H9 (cell line): ENCODE measurements around the gene ZNF892. TPM values are rescaled to one million over a fixed set of nuclear protein-coding genes. Genes with fewer than 3 reads are reported as not detected.

Experiments
- DNase-seq: peaks from one replicate; pipeline ENCODE4 v3.0.0-alpha.2; 2017
- H2AFZ ChIP-seq: one replicate; pipeline ENCODE4 v1.6.1; 2013; ENCODE audit warnings: mild to moderate bottlenecking, low read length, control low read depth, moderate library complexity
- H2AK5ac ChIP-seq: 2 replicates; pipeline ENCODE4 v1.6.1; 2013; ENCODE audit warnings: low read length, control low read depth, mixed read lengths; ENCODE audit not compliant: insufficient read length
- H2BK120ac ChIP-seq: one replicate; pipeline ENCODE4 v1.6.1; 2013; ENCODE audit warnings: low read depth, mild to moderate bottlenecking, low read length, control low read depth, inconsistent platforms; ENCODE audit not compliant: poor library complexity, severe bottlenecking
- H2BK12ac ChIP-seq: 2 replicates; pipeline ENCODE4 v1.6.1; 2013; ENCODE audit warnings: low read length, control low read depth, mixed read lengths, low read depth; ENCODE audit not compliant: insufficient read length
- H2BK15ac ChIP-seq: 2 replicates; pipeline ENCODE4 v1.6.1; 2013; ENCODE audit warnings: low read depth, low read length, control low read depth
- H2BK20ac ChIP-seq: one replicate; pipeline ENCODE4 v1.6.1; 2013; ENCODE audit warnings: low read depth, mild to moderate bottlenecking, low read length, control low read depth, inconsistent platforms; ENCODE audit not compliant: poor library complexity, severe bottlenecking
- H2BK5ac ChIP-seq: 2 replicates; pipeline ENCODE4 v1.6.1; 2013; ENCODE audit warnings: low read length, control low read depth, mixed read lengths; ENCODE audit not compliant: insufficient read length
- H3K14ac ChIP-seq: 2 replicates; pipeline ENCODE4 v1.6.1; 2013; ENCODE audit warnings: low read length, control low read depth; ENCODE audit not compliant: insufficient read depth
- H3K18ac ChIP-seq: 2 replicates; pipeline ENCODE4 v1.6.1; 2013; ENCODE audit warnings: low read depth, mild to moderate bottlenecking, mixed read lengths, low read length, control low read depth; ENCODE audit not compliant: insufficient read length
- H3K23ac ChIP-seq: 2 replicates; pipeline ENCODE4 v1.6.1; 2013; ENCODE audit warnings: low read length, control low read depth, mixed read lengths, low read depth; ENCODE audit not compliant: insufficient read length
- H3K23me2 ChIP-seq: 2 replicates; pipeline ENCODE4 v1.6.1; 2013; ENCODE audit warnings: low read depth, mild to moderate bottlenecking, mixed read lengths, low read length, control low read depth; ENCODE audit not compliant: insufficient read length, poor library complexity, severe bottlenecking
- H3K27ac ChIP-seq: 2 replicates; pipeline ENCODE4 v1.5.1; 2013; ENCODE audit warnings: low read length, control low read depth, mixed read lengths, low read depth; ENCODE audit not compliant: insufficient read length
- H3K27me3 ChIP-seq: 2 replicates; pipeline ENCODE4 v1.6.1; 2013; ENCODE audit warnings: low read length, control low read depth, inconsistent platforms; ENCODE audit not compliant: insufficient read depth
- H3K4ac ChIP-seq: 2 replicates; pipeline ENCODE4 v1.6.1; 2013; ENCODE audit warnings: low read depth, mild to moderate bottlenecking, control low read depth, inconsistent platforms, low read length, moderate library complexity
- H3K4me1 ChIP-seq: 2 replicates; pipeline ENCODE4 v1.6.1; 2013; ENCODE audit warnings: low read length, control low read depth, inconsistent platforms; ENCODE audit not compliant: insufficient read depth
- H3K4me2 ChIP-seq: 2 replicates; pipeline ENCODE4 v1.6.1; 2013; ENCODE audit warnings: low read length, control low read depth, mixed read lengths; ENCODE audit not compliant: insufficient read length, insufficient read depth
- H3K56ac ChIP-seq: 2 replicates; pipeline ENCODE4 v1.6.1; 2013; ENCODE audit warnings: low read depth, mild to moderate bottlenecking, mixed read lengths, low read length, control low read depth; ENCODE audit not compliant: insufficient read length
- H3K79me1 ChIP-seq: 2 replicates; pipeline ENCODE4 v1.6.1; 2013; ENCODE audit warnings: low read depth, mild to moderate bottlenecking, moderate library complexity, low read length, control low read depth, inconsistent platforms; ENCODE audit not compliant: insufficient read depth, poor library complexity, severe bottlenecking
- H3K79me2 ChIP-seq: 2 replicates; pipeline ENCODE4 v1.6.1; 2013; ENCODE audit warnings: low read length, control low read depth, inconsistent platforms; ENCODE audit not compliant: insufficient read depth
- H3K9ac ChIP-seq: 2 replicates; pipeline ENCODE4 v1.6.1; 2013; ENCODE audit warnings: low read length, control low read depth, mixed read lengths; ENCODE audit not compliant: insufficient read length; ENCODE audit errors: extremely low read depth
- H3K9me3 ChIP-seq: one replicate; pipeline ENCODE4 v1.6.1; 2013; ENCODE audit warnings: low read depth, low read length, inconsistent platforms; ENCODE audit not compliant: control insufficient read depth
- H3T11ph ChIP-seq: one replicate; pipeline ENCODE4 v1.6.1; 2013; ENCODE audit warnings: mild to moderate bottlenecking, low read length, control low read depth, inconsistent platforms
- H4K20me1 ChIP-seq: one replicate; pipeline ENCODE4 v1.6.1; 2013; ENCODE audit not compliant: control insufficient read depth, insufficient read length, insufficient read depth
- H4K5ac ChIP-seq: 2 replicates; pipeline ENCODE4 v1.6.1; 2013; ENCODE audit warnings: low read depth, mild to moderate bottlenecking, mixed read lengths, low read length, control low read depth; ENCODE audit not compliant: insufficient read length
- H4K8ac ChIP-seq: replicated peaks from 2 replicates; pipeline ENCODE4 v1.6.1; 2013; ENCODE audit warnings: low read length, control low read depth, mixed read lengths, low read depth; ENCODE audit not compliant: insufficient read length
- H4K91ac ChIP-seq: 2 replicates; pipeline ENCODE4 v1.6.1; 2013; ENCODE audit warnings: low read depth, mild to moderate bottlenecking, moderate library complexity, mixed read lengths, low read length, control low read depth; ENCODE audit not compliant: insufficient read length
- H3K27ac Mint-ChIP-seq, 3 experiments: 2 replicates in 2 of 3; 3 replicates in 1 of 3; pipeline ENCODE4 v1.8.0; 2020 to 2021; ENCODE audit warnings: mixed read lengths in 3 of 3, mild to moderate bottlenecking in 1 of 3, moderate library complexity in 1 of 3
- H3K27me3 Mint-ChIP-seq: 2 replicates; pipeline ENCODE4 v1.8.0; 2021; ENCODE audit warnings: low read depth, mild to moderate bottlenecking, moderate library complexity, mixed read lengths
- H3K36me3 Mint-ChIP-seq, 3 experiments: 2 replicates in 2 of 3; 3 replicates in 1 of 3; pipeline ENCODE4 v1.8.0; 2020 to 2021; ENCODE audit warnings: low read depth in 3 of 3, mixed read lengths in 3 of 3; ENCODE audit not compliant: insufficient read depth in 1 of 3
- H3K4me1 Mint-ChIP-seq, 2 experiments: 2 replicates each; pipeline ENCODE4 v1.8.0; 2020; ENCODE audit warnings: mixed read lengths in 2 of 2
- H3K4me3 Mint-ChIP-seq, 2 experiments: 2 replicates in 1 of 2; 3 replicates in 1 of 2; pipeline ENCODE4 v1.8.0; 2020 to 2021; ENCODE audit warnings: mild to moderate bottlenecking in 2 of 2, mixed read lengths in 2 of 2, moderate library complexity in 1 of 2
- H3K9me3 Mint-ChIP-seq, 2 experiments: 2 replicates in 1 of 2; 3 replicates in 1 of 2; pipeline ENCODE4 v1.8.0; 2020; ENCODE audit warnings: mild to moderate bottlenecking in 2 of 2, mixed read lengths in 2 of 2, moderate library complexity in 1 of 2
- CTCF ChIP-seq: fragments of 200-600 bp; sonication (generic); conservative IDR thresholded peaks from 3 replicates; pipeline ENCODE4 v1.8.0; 2021; ENCODE audit warnings: antibody characterized with exemption, mild to moderate bottlenecking
- WGBS: extraction: QIAGEN DNeasy Blood & Tissue Kit; methylation state at CpG from one replicate; pipeline ENCODE4 v1.1.7; 2013; ENCODE audit warnings: missing lambda C conversion rate, low lambda C conversion rate, mixed read lengths; ENCODE audit not compliant: insufficient read length; ENCODE audit errors: extremely low coverage; 5-methylcytosine and 5-hydroxymethylcytosine counted together
- total RNA-seq: library from RNA; stranded (reverse); gene quantifications from 2 replicates; pipeline ENCODE4 v1.2.1, GENCODE V29; 2021

Gene ZNF892
- total RNA-seq, 1 experiment from 2014 or later: 13.2 TPM

GRCh38 chr2:95203911-95204310, 3.4 kb upstream of the ZNF892 start:
- H3K14ac ChIP-seq: no peak overlapping the region
- H2BK12ac ChIP-seq: no peak overlapping the region
- Mint-ChIP-seq H3K27me3 (peaks cover 46% of the 10 kb centered on the region), H3K4me1 (peaks cover 21 to 25% of the 10 kb centered on the region in 2 experiments), H3K4me3 (peak overlapping the region in 1 of 2 experiments; percentile 36; a peak in 1 of 5 replicates), H3K36me3 (peaks cover 5 to 9% (median 7%) of the 10 kb centered on the region in 3 experiments), H3K9me3 (peaks cover 8 to 20% of the 10 kb centered on the region in 2 experiments), H3K27ac (no peak overlapping the region)
- H3K27ac ChIP-seq: no peak overlapping the region
- H3K27me3 ChIP-seq: peaks cover 8% of the 10 kb centered on the region
- H3K4me2 ChIP-seq: no peak overlapping the region
- H3K4me1 ChIP-seq: no peaks in the 10 kb centered on the region
- no peaks in the 10 kb centered on the region for H3K79me1 ChIP-seq
- H4K5ac ChIP-seq: no peak overlapping the region
- H3K9me3 ChIP-seq: no peaks in the 10 kb centered on the region
- no CpG with 5 or more reads among the region's 4 CpGs for WGBS
- no peaks in the 10 kb centered on the region for H3K79me2 ChIP-seq
- no peak overlapping the region for H2BK120ac ChIP-seq
- no peak overlapping the region for H2BK15ac ChIP-seq
- no peak for TF ChIP-seq CTCF
- H3K18ac ChIP-seq: no peak overlapping the region
- H3K23ac ChIP-seq: no peak overlapping the region
- H3K9ac ChIP-seq: no peak overlapping the region
- no peak overlapping the region for H2BK20ac ChIP-seq
- no peak for DNase-seq
- no peak overlapping the region for H3K56ac ChIP-seq
- H2AFZ ChIP-seq: no peak overlapping the region
- H3K23me2 ChIP-seq: peaks cover 3% of the 10 kb centered on the region
- no peak overlapping the region for H2BK5ac ChIP-seq
- no peaks in the 10 kb centered on the region for H4K20me1 ChIP-seq
- no peak overlapping the region for H3K4ac ChIP-seq
- H3T11ph ChIP-seq: no peak overlapping the region
- no peak overlapping the region for H2AK5ac ChIP-seq
- H4K91ac ChIP-seq: no peak overlapping the region
- no peak overlapping the region for H4K8ac ChIP-seq
